Large intestine (tissue), 3 donors: ENCODE data around the gene ADSS1. TPM values are rescaled to one million over a fixed set of nuclear protein-coding genes. Genes with fewer than 3 reads are reported as not detected.

Source experiments
- DNase-seq, 2 donors: peaks; one replicate each; pipeline versions ENCODE4 v3.0.0 to v3.0.0-alpha.2; 2013
- H3K27ac ChIP-seq: one replicate; pipeline ENCODE4 v1.5.1; 2013; ENCODE audit warnings: low read length
- H3K27me3 ChIP-seq: 2 replicates; pipeline ENCODE4 v1.6.1; 2013; ENCODE audit warnings: low read length; ENCODE audit not compliant: control insufficient read depth, insufficient read depth
- H3K36me3 ChIP-seq: 2 replicates; pipeline ENCODE4 v1.6.1; 2013; ENCODE audit warnings: low read length; ENCODE audit not compliant: control insufficient read depth, insufficient read depth
- H3K4me1 ChIP-seq: one replicate; pipeline ENCODE4 v1.6.1; 2013; ENCODE audit warnings: low read length; ENCODE audit not compliant: control insufficient read depth, insufficient read depth
- H3K4me3 ChIP-seq: one replicate; pipeline ENCODE4 v1.5.1; 2013; ENCODE audit warnings: low read length
- H3K9me3 ChIP-seq: one replicate; pipeline ENCODE4 v1.6.1; 2013; ENCODE audit warnings: mild to moderate bottlenecking, low read depth, low read length, moderate library complexity; ENCODE audit not compliant: control insufficient read depth
- WGBS: methylation state at CpG from one replicate; pipeline ENCODE4 v1.1.5; 2013; ENCODE audit warnings: low lambda C conversion rate; ENCODE audit not compliant: insufficient coverage; 5-methylcytosine and 5-hydroxymethylcytosine counted together
- polyA plus RNA-seq: library from polyadenylated mRNA; unstranded; fragments of 120-200 nt; gene quantifications from one replicate; pipeline ENCODE4 v1.2.1, GENCODE V29; 2013

The ADSS1 gene
- polyA plus RNA-seq, 1 donor, result 6.3 TPM

DNA sequence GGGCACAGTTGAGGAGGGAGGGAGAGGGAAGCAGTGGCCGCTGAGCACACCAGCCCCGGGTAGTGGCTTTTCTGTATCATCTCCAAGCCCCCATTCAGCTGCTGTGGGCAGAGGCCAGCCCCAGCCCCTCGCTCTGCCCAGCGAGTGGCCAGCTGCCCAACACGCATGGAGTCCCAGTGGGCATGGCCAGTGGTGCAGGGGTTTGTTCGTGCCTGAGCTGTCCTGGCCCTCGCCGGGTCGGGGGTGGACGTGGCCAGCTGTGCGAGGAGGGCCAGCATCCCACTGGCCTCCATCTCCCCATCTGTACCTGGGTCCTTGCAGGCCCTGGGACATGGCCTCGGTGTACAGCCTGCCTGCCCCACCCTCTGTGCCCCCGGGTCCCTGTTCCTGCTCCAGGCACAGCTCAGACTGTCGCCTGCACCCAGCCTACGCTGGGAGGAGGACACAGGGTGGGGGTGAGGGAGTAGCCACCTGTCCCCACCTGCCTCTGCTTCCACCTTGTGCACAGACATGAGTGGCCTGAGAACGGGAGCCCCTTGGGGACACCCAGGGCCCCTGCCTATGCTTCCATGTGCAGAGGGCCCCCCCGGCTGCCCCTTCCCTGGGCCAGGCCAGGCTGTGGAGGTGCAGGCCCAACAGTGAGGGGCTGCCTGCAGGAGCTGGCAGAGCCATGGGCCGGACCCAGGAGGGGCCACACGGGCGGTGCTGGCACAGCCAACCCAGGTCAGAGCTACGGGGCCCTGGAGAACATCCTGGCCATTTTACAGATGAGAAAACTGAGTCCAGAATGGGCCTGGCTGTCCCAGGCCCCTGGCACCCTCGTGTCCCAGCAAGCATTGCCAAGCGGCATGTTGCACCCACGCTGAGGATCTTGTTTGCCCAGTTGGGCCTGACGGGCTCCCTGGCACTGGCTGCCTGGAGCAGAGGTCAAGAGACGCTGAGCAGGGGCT, 30.3 kb upstream of the ADSS1 start:
- Histone ChIP-seq H3K4me3 (no peak overlapping the region), H3K4me1 (peaks cover 33% of the 10 kb centered on the region), H3K27ac (no peak overlapping the region), H3K27me3 (no peaks in the 10 kb centered on the region), H3K9me3 (no peaks in the 10 kb centered on the region), H3K36me3 (peaks cover 24% of the 10 kb centered on the region)
- WGBS, result no CpG with 5 or more reads among the region's 26 CpGs
- no peak for DNase-seq

DNA sequence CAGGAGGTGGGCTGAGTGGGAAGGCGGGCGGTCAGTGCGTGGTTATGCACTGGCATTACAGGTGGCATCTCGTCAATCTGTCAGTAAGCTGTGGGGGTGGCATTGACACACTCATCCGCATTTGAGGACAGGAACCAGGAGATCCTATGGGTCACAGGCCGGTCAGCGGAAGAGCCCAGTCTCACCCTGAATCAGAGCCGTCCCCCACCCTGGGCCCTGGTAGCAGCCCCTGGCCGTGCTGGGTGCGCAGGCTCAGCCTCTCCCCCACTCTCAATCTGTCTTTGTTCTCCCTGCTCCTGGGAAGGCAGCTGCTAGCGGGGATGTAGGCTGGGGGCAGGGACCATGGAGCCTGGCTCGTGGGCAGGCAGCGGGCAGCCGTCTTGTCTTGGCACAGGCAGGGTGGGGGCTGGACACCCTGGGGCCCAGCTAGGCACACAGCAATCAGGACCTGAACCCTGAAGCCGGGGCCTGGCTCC, 29.5 kb upstream of the ADSS1 start:
- no peak for DNase-seq
- peaks cover 29% of the 10 kb centered on the region for H3K4me1 ChIP-seq
- no peaks in the 10 kb centered on the region for H3K9me3 ChIP-seq
- no CpG with 5 or more reads among the region's 15 CpGs for WGBS
- no peak overlapping the region for H3K27ac ChIP-seq
- no peaks in the 10 kb centered on the region for H3K27me3 ChIP-seq
- H3K36me3 ChIP-seq, result peaks cover 24% of the 10 kb centered on the region
- H3K4me3 ChIP-seq, result no peak overlapping the region

- Histone ChIP-seq H3K9me3 (no peaks in the 10 kb centered on the region), H3K4me1 (peaks cover 29% of the 10 kb centered on the region), H3K36me3 (peaks cover 24% of the 10 kb centered on the region), H3K27me3 (no peaks in the 10 kb centered on the region), H3K27ac (no peak overlapping the region), H3K4me3 (no peak overlapping the region)
- WGBS, result no CpG with 5 or more reads among the region's 19 CpGs
- DNase-seq, result no peak
Measured at GRCh38 chr14:104694991-104695659, 28.9 kb upstream of the ADSS1 start.

- Histone ChIP-seq H3K27me3 (no peaks in the 10 kb centered on the region), H3K9me3 (no peaks in the 10 kb centered on the region), H3K27ac (no peak overlapping the region), H3K4me3 (no peak overlapping the region), H3K4me1 (peaks cover 24% of the 10 kb centered on the region), H3K36me3 (peaks cover 24% of the 10 kb centered on the region)
- DNase-seq, result no peak
- no CpG with 5 or more reads among the region's 6 CpGs for WGBS
Measured at GRCh38 chr14:104695660-104696000, 28.4 kb upstream of the ADSS1 start.

DNA sequence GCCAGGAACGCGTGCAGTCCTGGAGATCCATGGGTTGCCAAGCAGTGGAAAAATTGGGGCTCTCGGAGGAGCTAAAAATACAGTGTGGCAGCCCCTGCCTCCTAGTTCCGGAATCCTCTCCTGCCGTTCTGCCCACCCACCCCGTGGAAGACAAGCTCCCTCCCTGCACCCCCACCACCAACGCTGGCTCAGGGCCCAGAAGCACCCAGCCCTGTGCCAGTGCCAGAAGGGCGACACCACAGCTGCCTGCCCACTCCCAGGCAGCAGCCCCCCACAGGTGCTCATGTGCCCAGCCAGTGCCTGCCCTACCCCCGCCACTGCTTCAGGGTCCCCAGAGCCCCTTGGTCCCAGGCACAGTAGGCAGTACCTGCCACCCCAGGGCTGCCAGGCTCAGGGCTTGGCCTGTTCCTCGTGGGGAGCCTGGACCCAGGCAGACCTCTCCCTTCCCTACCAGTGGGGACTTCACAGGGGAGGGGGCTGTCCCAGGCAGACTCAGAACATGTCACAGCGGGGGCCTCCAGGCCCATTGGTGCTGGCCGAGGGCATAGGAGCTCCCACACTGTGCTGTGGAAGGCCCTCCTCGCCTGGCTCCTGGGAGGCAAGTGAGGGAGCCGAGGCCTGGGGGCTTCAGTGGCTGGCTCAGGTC, 27.2 kb upstream of the ADSS1 start:
- no peak for DNase-seq
- no peak overlapping the region for H3K4me3 ChIP-seq
- WGBS, result no CpG with 5 or more reads among the region's 14 CpGs
- H3K36me3 ChIP-seq, result peaks cover 29% of the 10 kb centered on the region
- no peaks in the 10 kb centered on the region for H3K27me3 ChIP-seq
- H3K9me3 ChIP-seq, result no peaks in the 10 kb centered on the region
- no peak overlapping the region for H3K27ac ChIP-seq
- H3K4me1 ChIP-seq, result peaks cover 12% of the 10 kb centered on the region

GRCh38 chr14:104697317-104697703, 26.7 kb upstream of the ADSS1 start:
- Histone ChIP-seq H3K27me3 (no peaks in the 10 kb centered on the region), H3K9me3 (no peaks in the 10 kb centered on the region), H3K4me3 (no peak overlapping the region), H3K36me3 (peaks cover 29% of the 10 kb centered on the region), H3K27ac (no peak overlapping the region), H3K4me1 (peaks cover 12% of the 10 kb centered on the region)
- DNase-seq, result no peak
- WGBS, result no CpG with 5 or more reads among the region's 10 CpGs

DNA sequence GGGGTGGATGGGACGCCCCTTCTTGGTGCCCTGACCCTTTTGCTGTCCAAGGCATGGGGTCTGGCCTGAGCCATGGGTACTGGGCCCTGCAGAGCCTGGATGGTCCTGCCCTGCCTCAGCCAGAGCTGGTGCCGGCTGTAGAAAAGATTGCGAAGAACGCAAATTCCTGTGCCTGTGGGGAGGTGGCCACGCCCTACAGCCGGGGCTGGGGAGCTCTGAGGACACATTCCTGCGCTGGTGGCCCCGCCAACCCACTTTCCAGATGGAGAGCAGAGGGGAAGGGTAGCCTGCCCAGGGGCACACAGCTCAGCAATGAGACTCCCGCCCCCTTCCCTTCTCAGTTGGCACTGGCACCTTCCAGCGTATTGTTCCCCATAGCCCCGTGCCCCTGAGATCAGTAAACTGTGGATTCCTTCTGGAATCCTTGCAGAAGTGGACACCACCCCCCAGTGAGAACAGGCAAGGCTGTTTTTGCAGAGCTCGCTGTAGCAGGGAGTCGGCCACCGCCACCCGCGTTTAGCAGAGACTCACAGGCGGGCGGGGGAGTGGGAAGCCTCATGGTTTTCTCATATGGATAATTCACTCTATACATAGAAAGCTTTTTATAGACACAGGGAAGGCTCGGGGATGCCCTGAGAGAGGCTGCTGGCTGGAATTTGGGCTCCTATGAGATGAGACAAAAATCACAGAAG, 26.0 kb upstream of the ADSS1 start:
- Histone ChIP-seq H3K27me3 (no peaks in the 10 kb centered on the region), H3K4me1 (peaks cover 12% of the 10 kb centered on the region), H3K9me3 (no peaks in the 10 kb centered on the region), H3K4me3 (no peak overlapping the region), H3K36me3 (peaks cover 28% of the 10 kb centered on the region), H3K27ac (no peak overlapping the region)
- no peak for DNase-seq
- no CpG with 5 or more reads among the region's 19 CpGs for WGBS

GRCh38 chr14:104698688-104699425, 25.2 kb upstream of the ADSS1 start:
- no peaks in the 10 kb centered on the region for H3K27me3 ChIP-seq
- WGBS, result no CpG with 5 or more reads among the region's 24 CpGs
- H3K27ac ChIP-seq, result no peak overlapping the region
- H3K4me3 ChIP-seq, result no peak overlapping the region
- peaks cover 34% of the 10 kb centered on the region for H3K36me3 ChIP-seq
- peaks cover 12% of the 10 kb centered on the region for H3K4me1 ChIP-seq
- DNase-seq, result no peak
- H3K9me3 ChIP-seq, result peaks cover 2% of the 10 kb centered on the region

DNA sequence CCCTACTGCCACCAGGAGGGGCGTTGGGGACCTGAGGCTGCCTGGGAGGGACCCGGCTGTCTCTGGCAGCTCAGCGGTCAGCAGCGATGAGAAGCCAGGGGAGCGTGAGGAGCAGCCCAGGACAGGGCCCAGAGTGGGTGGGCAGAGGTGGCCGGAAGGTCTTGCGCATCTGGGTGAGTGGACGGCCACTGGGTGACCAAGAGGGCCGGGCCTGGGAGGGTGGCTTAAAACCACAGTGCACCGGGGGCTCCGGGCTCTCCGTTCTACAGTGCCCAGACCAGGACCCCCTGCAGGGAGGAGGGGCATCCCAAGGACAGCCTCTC, 24.6 kb upstream of the ADSS1 start:
- Histone ChIP-seq H3K9me3 (peaks cover 6% of the 10 kb centered on the region), H3K27me3 (no peaks in the 10 kb centered on the region), H3K4me1 (peaks cover 12% of the 10 kb centered on the region), H3K36me3 (peaks cover 36% of the 10 kb centered on the region), H3K27ac (no peak overlapping the region), H3K4me3 (no peak overlapping the region)
- WGBS, result no CpG with 5 or more reads among the region's 12 CpGs
- no peak for DNase-seq
